EH (cell line): Measurements from ENCODE around the gene FAM163B.

ENCODE experiments used
- DNase-seq: peaks from one replicate; pipeline ENCODE4 v3.0.0-alpha.2; 2015; ENCODE audit warnings: low read depth

FAM163B gene

DNA sequence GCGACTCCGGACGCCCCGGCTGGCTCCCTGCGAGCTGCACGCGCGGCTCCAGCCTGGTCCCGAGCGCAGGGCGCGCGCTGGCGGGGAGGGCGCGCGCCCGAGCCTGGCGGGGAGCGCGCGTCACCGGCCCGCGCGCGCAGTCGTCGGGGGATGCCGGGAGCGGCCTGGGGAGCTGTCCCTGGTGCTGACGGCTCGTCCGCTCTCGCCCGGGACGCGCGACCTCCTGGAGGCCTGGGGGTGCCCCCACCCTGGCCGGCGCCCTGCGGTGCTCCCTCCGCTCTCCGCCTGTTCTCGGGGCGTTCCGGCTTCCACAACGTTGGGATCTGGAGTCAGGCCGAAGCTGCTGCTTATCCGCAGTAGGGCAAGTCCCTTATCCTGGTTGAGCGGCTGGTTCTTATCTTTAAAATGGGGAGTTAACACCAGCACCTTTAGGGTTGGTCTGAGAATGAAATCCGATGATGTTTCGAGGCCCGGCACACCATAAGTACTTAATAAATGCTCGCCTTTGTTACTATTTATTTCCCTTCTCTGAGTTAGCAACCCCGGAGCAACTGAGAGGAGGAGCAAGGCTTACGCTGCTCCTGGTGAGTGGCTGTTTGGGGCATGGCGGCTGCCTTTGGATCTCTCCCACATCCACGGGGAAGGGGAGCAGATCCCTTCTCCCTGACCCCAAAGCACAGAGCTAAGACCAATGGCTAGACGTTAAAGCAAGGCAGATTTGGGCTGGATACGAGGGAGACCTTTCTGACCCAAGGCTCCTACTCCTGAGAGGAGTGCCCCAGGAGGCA lies at the start of gene FAM163B:
Gene FAM163B (minus strand): TSS at position 79 of the 788 bp plus-strand sequence. CDS start 29,166 bp downstream, outside the sequence.
- DNase-seq: peak; percentile 11

DNA sequence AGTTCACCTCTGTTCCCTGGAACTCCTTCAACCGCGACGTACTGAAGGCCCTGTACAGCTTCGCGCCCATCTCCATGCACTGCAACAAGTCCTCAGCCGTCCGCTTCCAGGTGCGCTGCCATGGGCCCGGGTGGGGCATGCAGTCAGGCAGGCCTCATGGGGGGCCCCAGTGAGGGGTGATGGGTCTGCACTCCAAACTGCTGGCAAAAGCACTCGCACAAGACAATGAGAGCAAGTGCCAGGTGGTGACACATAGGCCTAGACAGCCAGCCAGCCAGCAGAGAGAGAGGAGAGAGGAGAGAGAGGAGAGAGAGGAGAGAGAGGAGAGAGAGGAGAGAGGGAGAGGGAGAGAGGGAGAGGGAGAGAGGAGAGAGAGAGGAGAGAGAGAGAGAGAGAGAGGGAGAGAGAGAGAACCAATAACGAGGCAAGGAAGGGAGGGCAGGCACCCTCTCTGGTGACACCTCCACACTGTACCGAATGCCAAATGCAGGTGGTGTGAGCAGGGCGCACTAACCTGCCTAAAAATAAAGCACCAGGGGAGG lies 48.0 kb upstream of the FAM163B start:
- DNase-seq: no peak

DNA sequence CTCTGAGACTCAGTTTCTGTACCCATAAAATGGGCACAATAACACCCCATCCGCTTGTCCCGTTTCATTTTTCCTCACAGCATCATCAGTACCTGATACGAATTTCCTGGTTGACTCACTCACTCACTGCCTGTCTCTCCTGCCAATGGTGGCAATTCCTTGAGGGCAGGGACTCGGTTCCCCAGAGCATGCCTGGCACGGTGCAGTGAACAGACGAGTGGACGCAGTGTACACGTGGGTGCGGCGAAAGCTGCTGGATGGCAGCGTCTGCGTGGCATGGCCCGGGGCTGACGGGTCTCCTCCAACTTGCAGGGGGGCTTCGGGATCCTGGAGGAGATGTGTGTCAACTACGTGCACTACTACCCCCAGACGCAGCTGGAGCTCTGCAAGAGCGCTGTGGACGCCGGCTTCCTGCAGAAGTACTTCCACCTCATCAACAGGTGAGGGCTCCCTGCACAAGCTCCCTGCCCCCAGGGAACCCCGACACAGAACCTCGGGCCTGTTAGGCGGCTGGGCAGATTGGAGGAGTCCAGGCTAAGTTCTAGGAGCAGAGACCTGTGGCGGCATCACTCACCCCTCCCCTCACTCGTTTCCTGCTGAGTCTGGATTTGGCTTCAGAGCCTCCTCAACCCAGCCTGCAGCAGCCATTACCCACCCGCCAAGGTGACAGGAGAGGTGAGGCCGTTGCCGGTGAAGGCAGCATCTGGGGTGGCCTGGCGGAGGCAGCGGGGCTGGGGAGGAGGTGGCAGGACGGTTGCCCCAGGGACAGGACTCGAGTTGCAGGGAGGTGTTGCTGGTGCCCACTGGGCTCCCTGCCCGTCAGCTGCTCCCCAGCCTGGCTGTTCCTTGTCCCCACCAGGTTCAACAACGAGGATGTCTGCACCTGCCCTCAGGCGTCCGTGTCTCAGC lies 47.3 kb upstream of the FAM163B start:
- no peak for DNase-seq

DNA sequence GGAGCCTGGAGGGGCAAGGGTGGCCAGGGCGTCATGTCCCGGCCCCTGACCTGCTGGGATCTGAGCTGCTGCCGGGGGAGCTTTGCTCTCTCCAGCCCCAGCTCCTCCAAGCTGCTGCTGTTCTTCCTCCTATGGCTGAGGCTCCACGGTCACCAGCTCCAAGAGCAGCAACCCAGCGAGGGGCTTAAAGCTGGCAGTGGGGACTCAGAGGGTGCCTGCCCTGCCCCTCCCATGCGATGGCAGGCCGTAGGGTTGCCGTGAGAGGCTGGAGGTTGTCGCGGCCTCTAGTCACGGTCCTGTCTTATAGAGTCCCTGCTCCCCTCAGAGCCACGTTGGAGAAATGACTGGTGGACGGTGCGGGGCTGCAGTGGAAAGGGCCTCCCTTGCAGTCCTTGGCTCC lies 46.5 kb upstream of the FAM163B start:
- no peak for DNase-seq

DNA sequence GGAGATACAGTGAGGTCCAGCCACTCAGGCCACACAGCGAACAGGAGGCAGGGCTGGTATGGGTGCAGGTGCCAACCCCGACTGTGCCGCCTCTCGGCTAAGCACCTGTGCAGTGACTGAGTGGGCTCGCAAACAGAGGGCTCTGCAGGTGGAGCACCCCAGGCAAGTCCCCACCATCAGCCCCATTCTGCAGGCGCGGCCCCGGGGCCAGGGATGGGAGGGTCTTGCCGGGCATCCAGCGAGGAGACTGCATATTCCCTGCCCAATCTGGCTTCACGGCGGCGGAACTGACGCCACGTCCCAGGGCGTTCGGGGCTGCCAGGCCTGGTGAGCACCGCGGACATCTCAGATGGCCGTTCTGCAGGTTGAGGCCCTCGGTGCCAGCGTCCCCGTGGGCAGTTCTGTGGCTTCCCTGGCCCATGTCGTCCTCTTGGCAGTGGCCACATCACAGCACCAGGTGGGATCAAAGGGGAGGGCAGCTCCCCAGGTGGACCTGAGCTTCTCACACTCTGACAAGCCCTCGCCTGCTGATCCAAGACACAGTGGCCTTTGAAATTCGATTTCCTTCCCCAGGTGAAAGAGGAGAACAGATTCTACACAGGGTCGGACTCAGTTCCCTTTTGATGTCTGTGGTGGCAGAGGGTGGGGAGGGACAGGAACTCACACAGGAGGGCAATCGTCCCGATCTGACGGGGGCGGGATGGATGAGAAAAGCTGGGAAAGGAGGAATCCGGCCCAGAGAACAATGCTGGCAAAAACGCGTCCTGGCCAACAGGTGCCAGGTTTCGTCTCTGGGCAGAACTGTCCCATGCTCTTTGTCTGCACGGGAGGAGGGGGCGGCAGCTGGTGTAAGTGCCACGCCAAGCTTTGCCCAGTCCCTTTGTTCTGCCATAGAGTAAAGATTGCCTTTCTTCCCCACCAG lies 45.8 kb upstream of the FAM163B start:
- DNase-seq: no peak

DNA sequence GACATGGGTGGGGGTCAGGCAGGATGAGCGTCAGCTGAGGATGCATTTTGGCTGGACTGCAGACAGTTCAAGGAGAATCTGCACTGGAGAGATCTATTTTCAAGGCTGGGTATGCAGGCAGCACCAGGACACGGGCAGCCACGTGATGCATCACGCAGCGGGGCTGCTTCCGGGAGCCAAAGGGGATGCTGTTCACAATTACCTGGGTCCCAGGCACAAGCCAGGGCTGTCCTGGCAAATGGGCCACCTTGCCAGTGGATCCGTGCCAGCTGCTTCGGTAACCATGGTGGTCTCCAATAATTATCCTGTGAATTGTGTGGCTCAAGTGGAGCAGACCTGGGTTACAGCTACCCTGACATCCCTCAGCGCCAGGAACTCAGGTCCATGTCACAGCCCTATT lies 44.4 kb upstream of the FAM163B start:
- no peak for DNase-seq

DNA sequence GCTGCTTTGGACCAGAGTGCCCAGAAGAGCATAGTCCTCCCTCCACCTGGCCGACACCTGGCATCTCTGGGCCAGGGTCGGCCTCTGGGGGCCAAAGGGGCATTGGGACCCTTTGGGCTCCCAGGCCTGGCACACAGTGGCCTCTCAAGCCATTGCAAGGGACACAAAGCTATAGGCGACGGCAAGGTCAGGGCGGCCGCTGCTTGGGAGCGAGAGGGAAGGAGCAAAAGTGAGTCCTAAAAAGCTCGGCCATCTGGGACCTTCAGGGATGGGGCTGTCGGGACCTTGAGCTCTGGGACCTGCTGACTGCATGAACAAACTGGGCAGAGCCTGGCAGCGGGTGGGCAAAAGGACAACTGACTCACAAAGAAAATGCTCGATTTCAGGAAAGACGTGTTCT lies 40.8 kb upstream of the FAM163B start:
- DNase-seq: no peak

DNA sequence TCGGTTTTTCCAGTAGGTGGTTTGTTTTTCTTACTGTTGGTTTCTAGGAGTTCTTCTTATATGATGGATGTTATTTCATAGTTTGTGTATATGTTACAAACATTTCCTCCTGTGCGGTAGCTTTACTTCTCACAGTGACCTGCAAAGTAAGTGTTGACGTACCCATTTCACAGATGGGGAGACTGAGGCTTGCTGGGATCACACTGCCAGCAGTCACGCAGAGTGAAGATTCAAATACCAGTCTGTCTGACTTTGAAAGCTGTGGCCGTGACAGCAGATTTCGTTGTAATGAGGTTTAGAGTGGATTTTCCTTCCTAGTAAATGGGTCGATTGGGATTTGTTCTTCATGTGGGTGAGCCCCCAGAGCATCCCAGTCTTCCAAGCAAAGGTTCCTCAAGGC lies 40.0 kb upstream of the FAM163B start:
- no peak for DNase-seq

DNA sequence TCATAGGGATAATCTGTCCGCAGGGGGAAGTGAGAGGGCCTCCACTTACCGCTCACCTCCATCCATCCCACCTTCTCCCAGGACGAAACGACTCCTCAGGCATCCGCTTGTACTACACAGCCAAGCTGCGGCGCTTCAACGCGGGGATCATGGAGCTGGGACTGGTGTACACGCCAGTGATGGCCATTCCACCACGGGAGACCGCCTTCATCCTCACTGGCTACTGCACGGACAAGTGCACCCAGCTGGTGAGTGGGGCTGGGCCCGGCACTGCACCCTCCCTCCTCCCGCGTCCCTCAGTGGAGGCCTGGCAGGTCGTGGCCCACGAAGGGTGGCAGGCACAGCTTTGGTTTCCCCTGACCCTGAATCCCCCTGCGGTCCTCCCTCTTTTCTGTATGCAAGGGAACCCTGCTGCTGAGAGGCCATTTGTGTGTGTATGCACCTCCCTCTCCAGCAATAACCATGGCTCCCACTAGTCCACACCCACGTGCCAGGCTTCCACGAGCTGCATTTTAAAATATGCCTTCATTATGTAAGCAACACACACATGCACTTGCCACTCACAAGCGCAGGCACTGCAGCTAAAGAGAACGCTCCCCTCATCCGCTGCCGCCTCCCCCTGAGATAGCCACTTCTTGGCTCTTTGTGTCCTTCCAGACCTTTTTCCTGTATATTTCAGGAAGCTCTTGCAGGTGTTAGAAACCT lies 38.7 kb upstream of the FAM163B start:
- DNase-seq: no peak

DNA sequence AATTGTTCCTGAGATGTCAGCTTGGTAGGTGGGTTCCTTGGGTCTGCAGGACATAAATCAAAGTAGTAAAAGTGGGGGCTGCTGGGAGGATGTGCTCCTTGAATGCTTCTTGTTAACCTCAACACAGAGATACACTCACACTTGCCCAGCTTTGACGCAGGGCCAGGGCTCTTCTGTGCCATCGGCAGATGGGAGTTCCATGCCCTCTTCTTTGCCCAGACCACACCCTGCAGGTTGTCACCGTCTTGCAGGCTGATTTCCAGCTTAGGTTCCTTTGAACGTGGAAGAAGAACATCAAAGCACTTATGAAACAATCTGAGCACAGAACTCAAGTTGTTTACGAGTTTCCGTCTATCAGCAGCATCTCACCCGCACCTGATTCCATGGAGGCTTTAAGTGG lies 38.0 kb upstream of the FAM163B start:
- no peak for DNase-seq

DNA sequence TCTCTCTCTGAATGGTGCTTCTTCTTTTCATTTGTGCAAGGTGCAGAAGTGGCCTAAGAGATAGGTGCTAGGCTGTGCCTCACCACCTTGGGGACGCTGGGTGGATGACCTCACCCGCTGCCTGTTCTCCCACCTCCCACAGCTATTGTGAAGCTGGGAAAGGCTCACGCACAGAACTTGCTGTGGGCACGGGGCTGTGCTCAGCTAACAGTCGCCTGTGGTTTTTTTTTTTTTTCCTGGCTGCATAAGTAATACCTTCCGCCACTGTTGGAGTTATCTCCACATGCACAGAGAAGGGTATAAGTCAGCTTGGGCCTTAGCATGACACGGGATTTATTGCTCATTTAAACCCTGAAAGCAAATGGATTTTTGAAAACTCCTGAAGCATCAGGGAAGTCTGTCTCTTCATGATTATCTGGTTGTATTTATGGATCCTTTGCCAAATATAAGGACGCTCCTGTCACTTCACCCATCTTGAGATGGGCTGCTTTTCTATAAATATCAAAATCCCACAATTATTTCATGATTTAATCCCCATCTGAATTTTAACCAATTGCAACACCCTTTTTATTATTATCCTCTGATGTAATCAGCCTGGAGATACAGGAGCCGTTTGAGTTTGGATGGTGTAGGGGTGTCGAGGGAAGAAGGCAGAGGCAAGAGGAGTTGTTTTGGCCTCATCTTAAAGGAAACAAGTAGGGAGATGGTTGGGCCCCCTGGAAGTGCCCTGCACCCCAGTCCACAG lies 36.0 kb upstream of the FAM163B start:
- DNase-seq: no peak

DNA sequence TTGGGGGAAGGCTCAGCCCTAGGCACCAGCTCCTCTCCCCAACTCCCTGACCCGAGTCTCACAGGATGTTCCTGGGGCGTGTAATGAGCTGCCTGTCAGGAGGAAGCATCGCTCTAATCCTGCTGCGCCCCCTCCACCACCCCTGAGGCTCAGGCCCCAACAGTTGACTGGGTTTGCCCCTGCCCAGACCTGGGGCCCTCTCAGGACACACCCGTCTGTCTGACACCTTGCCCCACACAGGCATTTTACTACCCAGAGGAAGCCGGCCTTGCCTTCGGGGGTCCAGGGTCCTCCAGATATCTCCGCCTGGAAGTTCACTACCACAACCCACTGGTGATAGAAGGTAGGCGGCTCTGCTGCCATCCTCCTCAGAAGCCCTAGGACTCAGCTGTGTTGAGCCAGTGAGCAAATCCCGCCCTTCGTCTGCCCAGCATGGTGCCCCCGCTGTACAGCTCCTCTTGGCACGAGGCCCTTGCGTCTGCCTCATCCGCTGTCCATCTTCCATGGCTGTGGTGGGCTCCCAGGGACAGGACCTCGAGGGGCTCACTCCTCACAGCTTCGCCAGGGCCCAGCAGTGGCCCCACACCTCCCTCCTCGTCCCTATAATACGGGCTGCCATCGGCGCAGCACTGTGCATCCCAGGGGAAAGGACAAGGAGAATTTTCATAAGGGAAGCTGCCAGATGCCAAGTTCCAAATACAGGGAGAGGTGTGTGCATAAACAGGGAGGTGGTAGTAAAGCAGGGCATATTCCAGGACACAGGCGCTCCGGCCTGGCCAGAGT lies 35.0 kb upstream of the FAM163B start:
- no peak for DNase-seq

DNA sequence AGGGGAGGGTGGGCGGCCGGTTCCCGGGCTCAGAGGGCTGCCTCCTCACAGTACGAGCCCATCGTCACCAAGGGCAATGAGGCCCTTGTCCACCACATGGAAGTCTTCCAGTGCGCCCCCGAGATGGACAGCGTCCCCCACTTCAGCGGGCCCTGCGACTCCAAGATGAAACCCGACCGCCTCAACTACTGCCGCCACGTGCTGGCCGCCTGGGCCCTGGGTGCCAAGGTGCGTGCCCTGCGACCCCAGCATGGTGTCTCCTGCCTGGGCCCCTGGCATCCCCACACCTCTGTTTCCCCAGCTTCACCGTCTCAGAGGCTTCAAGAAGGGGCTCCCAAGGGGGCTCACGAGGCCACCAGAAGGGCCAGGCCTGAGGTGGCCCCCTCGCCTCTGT lies 34.2 kb upstream of the FAM163B start:
- DNase-seq: no peak

DNA sequence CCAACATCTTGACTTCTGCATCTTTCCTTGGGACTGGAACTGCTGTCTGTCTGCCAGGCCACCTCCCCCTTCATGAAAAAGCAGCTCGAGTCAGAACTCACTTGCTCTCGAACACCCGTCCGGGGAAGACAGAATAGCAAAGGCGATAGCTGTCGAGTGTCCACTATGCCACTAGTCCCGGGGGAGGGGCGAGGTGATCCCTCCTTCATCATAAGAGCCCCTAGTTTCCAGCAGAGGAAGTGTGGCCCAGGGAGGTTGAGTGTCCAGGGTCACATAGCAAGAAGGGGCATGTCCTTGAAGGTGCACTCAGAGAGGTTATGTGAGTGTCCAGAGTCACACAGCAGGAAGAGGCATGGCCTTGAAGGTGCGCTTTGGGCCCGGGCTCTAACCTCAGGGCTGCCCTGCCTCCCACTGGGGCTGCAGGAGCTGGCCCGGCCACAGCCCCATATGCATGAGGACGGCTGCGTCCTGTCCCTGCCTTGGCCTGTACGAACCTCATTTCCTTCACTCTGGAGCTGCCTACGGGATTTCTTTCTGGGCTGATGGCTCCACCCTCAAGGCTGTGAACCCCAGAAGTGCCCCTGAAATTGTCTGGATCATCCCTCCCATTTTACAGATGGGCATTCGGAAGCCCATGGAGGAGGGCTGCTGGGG lies 33.6 kb upstream of the FAM163B start:
- no peak for DNase-seq

DNA sequence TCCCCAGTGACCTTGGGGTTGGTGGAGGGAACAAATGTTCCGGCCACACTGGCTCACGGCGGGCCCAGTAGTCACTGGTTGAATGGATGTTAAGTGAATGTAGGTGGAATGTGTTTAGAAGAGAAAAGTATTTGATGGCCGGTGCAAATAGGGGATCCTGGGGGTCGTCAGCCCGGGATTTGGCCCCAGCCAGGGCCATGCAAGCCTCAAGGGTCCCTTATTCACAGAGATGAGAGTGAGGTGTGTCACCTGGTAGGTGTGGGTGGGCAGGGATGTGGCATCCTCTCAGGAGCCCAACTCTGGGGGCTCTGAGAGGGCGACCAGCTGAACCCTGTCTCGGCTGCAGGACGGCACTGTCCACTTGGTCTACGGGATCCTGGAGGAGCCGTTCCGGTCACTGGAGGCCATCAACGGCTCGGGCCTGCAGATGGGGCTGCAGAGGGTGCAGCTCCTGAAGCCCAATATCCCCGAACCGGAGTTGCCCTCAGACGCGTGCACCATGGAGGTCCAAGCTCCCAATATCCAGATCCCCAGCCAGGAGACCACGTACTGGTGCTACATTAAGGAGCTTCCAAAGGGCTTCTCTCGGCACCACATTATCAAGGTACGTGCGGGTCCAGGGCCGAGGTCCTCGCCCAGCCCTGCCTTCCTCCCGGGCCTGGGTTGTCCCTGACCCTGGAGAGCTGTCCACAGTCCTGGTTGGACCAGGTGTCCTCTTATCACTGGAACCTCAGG lies 32.8 kb upstream of the FAM163B start:
- no peak for DNase-seq

DNA sequence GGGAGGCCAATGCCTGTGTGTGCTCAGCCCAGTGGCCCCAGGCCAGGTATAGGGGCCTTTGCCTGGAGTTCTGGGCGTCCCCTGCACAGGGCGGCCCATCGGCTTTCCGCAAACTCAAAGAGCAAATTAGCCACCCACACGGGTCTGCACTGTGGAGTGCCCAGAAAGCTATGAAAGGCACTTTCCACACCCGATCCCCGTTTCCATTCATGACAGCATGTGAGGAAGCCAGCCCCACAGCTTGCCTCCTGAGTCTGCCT lies 32.1 kb upstream of the FAM163B start:
- no peak for DNase-seq

DNA sequence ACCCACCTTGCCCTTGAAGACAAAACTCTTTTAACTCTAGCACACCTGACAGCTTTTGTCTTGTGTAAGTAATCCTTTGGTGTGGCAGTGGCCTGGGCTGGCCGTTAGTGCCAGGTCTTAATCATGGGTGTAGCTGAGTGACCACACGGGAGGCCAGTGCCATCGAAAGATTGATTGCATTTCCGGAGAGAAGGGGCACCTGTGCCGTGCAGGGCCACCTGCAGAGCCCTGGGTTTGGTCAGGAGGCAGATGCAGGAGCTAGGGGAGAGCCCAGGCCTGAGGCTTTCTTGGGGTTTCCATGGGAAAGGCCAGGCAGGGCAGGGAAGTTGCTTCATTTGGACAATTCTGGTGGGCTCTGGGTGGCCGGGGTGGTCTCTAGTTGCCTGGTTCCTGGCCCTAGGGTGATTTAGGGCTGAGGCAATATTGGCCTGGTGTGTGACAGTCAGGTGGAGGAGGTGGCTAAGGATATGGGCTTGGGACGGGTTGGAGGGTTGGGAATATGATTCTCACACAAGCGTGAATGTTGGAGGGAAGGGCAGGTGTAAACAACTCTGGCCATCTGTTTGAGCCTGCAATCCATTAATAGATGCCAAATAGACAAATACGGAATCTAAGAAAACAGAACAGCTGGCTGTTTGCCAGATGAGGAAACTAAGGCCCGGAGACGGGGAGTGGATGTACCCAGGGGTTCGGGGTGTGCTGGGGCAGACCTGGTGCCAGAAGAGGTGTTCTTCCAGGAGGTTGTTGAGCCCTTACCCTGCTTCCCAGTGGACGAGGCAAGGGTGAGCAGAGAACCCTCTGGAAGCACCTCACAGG lies 31.6 kb upstream of the FAM163B start:
- no peak for DNase-seq

DNA sequence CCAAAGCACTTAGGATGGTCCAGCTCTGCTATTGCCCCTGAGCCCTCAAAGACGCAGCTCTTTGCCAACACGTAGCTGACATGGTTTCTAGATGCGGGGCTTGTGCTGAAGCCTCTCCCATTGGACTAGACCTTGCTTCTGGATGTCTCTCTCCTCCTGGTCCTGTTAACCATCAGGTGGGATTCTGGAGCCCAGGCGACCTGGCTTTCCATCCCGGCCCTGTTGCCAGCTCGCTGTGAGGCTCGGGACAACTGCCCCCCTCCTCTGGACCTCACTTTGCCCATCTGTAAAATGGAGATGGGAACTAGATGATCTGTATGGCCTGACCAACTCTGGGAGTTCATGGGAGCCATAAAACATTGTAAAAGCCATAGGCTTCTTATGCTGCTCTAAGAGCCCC lies 31.0 kb upstream of the FAM163B start:
- no peak for DNase-seq
